Measurements from ENCODE around the gene TAS2R60.
"Not testable (repeated sequence)": the region's sequence is repeated elsewhere in the genome, so short reads cannot be mapped to it uniquely, and the experiment has no call there.

The TAS2R60 gene

GRCh38 chr7:143415742-143416397, 27.4 kb upstream of the TAS2R60 start:
- Histone ChIP-seq H3K27me3 (replicated peaks) (no peaks in the 10 kb centered on the region), H3K36me3 (replicated peaks) (no peaks in the 10 kb centered on the region), H3K27ac (no peak overlapping the region), H3K4me3 (ENCODE audit: low read depth, low read length) (no peak overlapping the region)
- peak; percentile 38 for DNase-seq
- TF ChIP-seq, protein P1, sequence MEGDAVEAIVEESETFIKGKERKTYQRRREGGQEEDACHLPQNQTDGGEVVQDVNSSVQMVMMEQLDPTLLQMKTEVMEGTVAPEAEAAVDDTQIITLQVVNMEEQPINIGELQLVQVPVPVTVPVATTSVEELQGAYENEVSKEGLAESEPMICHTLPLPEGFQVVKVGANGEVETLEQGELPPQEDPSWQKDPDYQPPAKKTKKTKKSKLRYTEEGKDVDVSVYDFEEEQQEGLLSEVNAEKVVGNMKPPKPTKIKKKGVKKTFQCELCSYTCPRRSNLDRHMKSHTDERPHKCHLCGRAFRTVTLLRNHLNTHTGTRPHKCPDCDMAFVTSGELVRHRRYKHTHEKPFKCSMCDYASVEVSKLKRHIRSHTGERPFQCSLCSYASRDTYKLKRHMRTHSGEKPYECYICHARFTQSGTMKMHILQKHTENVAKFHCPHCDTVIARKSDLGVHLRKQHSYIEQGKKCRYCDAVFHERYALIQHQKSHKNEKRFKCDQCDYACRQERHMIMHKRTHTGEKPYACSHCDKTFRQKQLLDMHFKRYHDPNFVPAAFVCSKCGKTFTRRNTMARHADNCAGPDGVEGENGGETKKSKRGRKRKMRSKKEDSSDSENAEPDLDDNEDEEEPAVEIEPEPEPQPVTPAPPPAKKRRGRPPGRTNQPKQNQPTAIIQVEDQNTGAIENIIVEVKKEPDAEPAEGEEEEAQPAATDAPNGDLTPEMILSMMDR (IDR thresholded peaks at IDR 0.05; ENCODE audit: low read depth, low read length, missing control alignments) = no peak
- in situ Hi-C loops (cut with HindIII; ENCODE audit: low pct_ligation_motif_present, low sequenced_read_pairs) = no loop called here

DNA sequence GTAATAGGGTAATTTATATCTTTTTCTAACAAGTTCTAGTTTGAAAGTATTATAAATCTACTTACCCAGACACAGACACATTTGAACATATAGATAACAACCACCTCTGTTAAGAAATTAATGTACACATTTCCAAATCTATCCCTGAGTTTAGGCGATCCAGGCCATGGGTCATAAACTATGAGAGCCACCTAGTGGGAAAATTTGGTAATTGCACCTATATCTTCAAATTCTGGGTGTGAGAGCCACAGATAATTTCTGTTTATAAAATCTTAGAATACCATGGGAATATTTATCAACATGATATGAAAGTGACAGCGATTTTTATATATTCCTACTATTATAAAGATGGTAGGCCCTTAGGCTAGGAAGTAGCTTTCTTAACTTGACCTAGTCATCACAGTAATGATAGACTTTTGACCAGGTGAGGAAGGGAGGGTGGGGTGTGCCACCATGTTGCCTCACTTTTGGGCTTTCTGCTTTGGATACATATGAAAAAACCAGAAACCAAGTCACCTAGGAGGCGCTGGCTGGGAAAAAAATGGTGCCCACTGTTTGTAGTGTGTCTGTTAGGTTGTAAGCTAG, 26.6 kb upstream of the TAS2R60 start:
- no peaks in the 10 kb centered on the region for H3K36me3 ChIP-seq (replicated peaks)
- no peak overlapping the region for H3K27ac ChIP-seq
- TF ChIP-seq, protein P1 (IDR thresholded peaks at IDR 0.05; ENCODE audit: low read depth, low read length, missing control alignments) = peak; percentile 71
- no peak overlapping the region for H3K4me3 ChIP-seq (ENCODE audit: low read depth, low read length)
- in situ Hi-C loops (cut with HindIII; ENCODE audit: low pct_ligation_motif_present, low sequenced_read_pairs) = no loop called here
- H3K27me3 ChIP-seq (replicated peaks) = no peaks in the 10 kb centered on the region
- no peak for DNase-seq

GRCh38 chr7:143417734-143418383, 25.4 kb upstream of the TAS2R60 start:
- Histone ChIP-seq H3K36me3 (replicated peaks) (no peaks in the 10 kb centered on the region), H3K4me3 (ENCODE audit: low read depth, low read length) (no peak overlapping the region), H3K27me3 (replicated peaks) (no peaks in the 10 kb centered on the region), H3K27ac (no peak overlapping the region)
- TF ChIP-seq, protein P1 (IDR thresholded peaks at IDR 0.05; ENCODE audit: low read depth, low read length, missing control alignments) = no peak
- in situ Hi-C loops (cut with HindIII; ENCODE audit: low pct_ligation_motif_present, low sequenced_read_pairs) = no loop called here
- no peak for DNase-seq

DNA sequence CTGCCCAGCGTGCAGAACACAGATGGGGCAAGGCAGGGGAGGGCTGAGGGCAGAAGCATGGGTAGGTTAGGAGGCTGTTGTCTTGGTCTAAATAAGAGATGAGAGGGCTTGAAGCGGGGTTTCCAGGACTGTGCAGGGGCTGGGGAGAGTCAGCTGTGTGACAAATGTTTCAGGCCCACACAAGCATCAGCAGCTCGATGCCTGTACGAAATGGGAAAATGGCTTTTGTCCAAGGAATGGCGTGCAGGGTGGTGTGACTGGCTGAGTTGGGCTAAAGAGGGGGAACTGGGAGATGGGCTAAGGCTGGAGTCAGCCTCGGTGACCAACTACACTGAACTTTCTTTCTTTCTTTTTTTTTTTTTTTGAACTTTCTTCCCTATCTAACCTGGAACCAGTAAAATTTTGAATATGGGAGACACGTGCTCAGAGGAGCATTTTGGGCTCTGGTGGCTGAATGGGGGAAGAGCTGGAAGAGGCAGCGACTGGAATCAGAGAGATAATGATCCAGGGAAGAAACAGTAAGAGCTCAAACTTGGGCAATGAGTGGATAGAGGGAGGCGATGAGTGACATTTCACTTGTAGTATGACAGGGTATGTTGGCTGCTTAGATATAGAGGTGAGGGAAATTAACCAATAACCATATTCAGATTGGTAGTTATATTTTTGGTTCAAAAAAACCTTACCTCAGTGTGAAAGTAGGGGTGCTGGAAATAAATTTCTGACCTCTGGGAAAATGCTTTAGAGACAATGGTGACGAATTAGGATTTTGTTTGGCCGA, 24.4 kb upstream of the TAS2R60 start:
- H3K4me3 ChIP-seq (ENCODE audit: low read depth, low read length) = no peak overlapping the region
- H3K36me3 ChIP-seq (replicated peaks) = no peaks in the 10 kb centered on the region
- no peak overlapping the region for H3K27ac ChIP-seq
- no peaks in the 10 kb centered on the region for H3K27me3 ChIP-seq (replicated peaks)
- in situ Hi-C loops (cut with HindIII; ENCODE audit: low pct_ligation_motif_present, low sequenced_read_pairs) = no loop called here
- no peak for DNase-seq
- TF ChIP-seq, protein P1 (IDR thresholded peaks at IDR 0.05; ENCODE audit: low read depth, low read length, missing control alignments) = no peak

DNA sequence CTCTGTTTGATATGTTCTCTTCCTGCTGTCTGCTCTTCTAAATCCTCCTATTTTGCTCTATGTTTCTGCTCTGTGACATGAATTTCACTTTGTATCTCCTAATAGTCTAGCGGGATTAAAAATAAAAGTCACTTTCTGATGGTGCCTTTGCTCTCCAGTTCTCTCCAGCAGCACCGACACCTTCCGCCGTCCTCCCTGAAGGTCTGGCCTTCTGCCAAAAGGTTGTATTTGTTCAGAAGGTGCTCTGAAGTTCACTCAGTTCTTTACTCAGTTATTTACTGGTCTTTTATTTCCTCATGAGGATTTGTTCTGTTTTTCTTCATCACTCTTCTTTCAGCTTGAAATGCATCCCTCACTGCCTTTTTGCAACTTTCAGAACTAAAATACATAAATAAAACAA, 23.4 kb upstream of the TAS2R60 start:
- TF ChIP-seq, protein P1 (IDR thresholded peaks at IDR 0.05; ENCODE audit: low read depth, low read length, missing control alignments) = no peak
- in situ Hi-C loops (cut with HindIII; ENCODE audit: low pct_ligation_motif_present, low sequenced_read_pairs) = no loop called here
- H3K27me3 ChIP-seq (replicated peaks) = no peaks in the 10 kb centered on the region
- no peak overlapping the region for H3K27ac ChIP-seq
- no peak for DNase-seq
- H3K36me3 ChIP-seq (replicated peaks) = no peaks in the 10 kb centered on the region
- H3K4me3 ChIP-seq (ENCODE audit: low read depth, low read length) = no peak overlapping the region

DNA sequence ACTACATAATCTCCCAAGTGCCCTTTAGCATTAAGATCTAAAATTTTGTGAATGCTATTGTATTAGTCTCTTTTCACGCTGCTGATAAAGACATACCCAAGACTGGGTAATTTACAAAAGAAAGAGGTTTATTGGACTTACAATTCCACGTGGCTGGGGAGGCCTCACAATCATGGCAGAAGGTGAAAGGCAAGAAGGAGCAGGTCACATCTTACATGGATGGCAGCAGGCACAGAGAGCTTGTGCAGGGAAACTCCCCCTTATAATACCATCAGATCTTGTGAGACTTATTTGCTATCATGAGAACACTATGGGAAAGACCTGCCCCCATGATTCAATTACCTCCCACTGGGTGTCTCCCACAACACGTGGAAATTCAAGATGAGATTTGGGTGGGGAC, 22.6 kb upstream of the TAS2R60 start:
- in situ Hi-C loops (cut with HindIII; ENCODE audit: low pct_ligation_motif_present, low sequenced_read_pairs); H3K4me3 ChIP-seq (ENCODE audit: low read depth, low read length); DNase-seq; H3K27ac ChIP-seq; H3K36me3 ChIP-seq (replicated peaks); H3K27me3 ChIP-seq (replicated peaks): not testable (repeated sequence)

Measured in brain microvascular endothelial cell (primary cell).